ENCODE results near the gene NQO1.

Gene NQO1

GRCh38 chr16:69703638-69704037 is 22.7 kb downstream of the NQO1 start:
- no peak for DNase-seq

DNA sequence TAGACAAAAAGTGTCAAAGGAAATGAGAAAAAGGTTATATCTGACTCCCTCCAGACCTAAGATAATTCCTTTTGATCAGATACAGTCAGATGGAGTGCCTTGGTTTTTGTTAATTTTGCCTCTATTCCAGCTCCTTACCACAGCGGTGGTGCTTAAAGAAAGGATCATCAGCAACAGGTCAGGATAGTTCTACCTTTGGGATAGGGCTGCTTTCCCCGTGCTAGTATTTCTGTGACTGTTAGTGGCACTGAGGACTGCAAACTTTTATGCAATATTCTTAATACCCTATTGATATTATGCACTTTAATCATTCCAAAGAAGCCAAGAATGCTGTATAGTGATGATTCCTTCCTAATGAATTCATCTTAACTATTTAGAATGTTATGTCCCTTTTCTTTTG is 24.5 kb downstream of the NQO1 start:
- DNase-seq: no peak

DNA sequence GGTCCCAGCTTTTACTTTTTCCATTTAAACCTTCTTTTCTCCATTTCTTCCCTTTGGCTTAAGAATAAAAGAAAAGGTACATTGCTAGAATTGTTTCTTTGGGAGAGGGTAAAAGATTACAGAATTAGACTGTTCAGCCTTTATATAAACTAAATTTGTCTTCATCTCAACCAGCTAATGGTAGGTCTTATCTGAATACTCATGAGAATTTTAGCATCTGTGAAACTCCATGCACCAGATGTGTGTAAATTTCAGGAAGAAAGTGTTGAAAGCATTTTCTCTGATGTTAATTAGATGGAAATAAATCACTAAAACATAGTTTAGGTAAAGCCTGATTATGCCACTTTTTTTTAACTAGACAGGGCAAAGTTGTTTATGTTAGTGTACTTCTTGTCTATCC is 24.9 kb downstream of the NQO1 start:
- no peak for DNase-seq

- no peak for DNase-seq
Observed at GRCh38 chr16:69699915-69700314, 26.4 kb downstream of the NQO1 start.

GRCh38 chr16:69698404-69698803 is 28.0 kb downstream of the NQO1 start:
- no peak for DNase-seq

DNA sequence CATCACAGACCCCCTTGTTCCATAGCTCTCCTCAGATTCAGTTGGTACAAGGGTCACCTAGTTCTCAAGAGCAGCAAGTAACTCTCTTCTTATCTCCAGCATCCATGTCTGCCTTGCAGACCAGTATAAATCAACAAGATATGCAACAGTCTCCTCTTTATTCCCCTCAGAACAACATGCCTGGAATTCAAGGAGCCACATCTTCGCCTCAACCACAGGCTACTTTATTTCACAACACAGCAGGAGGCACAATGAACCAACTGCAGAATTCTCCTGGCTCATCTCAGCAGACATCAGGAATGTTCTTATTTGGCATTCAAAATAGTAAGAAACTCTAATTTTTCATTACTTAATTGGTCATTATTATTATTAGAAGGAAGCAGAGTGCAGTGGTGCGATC is 32.4 kb downstream of the NQO1 start:
- no peak for DNase-seq

DNA sequence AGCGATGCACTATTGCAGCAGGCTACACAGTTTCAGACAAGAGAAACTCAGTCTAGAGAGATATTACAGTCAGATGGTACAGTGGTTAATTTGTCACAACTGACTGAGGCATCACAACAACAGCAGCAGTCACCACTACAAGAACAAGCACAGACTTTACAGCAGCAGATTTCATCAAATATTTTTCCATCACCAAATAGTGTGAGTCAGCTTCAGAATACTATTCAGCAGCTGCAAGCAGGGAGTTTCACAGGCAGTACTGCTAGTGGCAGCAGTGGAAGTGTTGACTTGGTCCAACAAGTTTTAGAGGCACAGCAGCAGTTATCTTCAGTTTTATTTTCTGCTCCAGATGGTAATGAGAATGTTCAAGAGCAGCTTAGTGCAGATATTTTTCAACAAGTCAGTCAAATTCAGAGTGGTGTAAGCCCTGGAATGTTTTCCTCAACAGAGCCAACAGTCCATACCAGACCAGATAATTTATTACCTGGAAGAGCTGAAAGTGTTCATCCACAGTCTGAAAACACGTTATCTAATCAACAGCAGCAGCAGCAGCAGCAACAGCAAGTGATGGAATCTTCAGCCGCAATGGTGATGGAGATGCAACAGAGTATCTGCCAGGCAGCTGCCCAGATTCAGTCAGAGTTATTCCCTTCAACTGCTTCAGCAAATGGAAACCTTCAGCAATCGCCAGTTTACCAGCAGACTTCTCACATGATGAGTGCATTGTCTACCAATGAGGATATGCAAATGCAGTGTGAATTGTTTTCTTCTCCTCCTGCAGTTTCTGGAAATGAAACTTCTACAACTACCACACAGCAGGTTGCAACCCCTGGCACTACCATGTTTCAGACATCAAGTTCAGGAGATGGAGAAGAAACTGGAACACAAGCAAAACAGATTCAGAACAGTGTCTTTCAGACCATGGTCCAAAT is 34.1 kb downstream of the NQO1 start:
- no peak for DNase-seq

GRCh38 chr16:69688589-69688988 is 37.8 kb downstream of the NQO1 start:
- DNase-seq: no peak

DNA sequence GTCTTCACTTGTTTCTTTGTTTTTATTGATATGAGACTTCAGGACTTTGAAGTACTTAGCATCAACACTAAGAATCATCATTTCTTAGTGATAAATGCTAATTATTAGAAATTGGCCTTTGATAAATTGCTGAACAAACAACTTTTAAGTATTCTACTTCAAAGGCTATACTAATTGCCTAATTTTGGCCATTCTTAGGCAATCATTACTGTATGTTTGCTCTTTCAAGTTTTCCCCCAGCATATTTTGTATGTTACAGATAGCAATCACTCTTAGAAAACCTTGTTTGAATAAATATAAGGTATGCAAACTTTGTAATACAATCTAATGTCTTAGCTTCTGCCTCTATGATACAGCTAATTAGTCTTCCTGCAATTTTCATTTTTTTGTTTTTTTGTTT is 46.0 kb downstream of the NQO1 start:
- no peak for DNase-seq

- no peak for DNase-seq
Observed at GRCh38 chr16:69672998-69673713, 53.2 kb downstream of the NQO1 start.

GRCh38 chr16:69672315-69672997 is 53.9 kb downstream of the NQO1 start:
- no peak for DNase-seq

GRCh38 chr16:69669577-69669976 is 56.8 kb downstream of the NQO1 start:
- no peak for DNase-seq

DNA sequence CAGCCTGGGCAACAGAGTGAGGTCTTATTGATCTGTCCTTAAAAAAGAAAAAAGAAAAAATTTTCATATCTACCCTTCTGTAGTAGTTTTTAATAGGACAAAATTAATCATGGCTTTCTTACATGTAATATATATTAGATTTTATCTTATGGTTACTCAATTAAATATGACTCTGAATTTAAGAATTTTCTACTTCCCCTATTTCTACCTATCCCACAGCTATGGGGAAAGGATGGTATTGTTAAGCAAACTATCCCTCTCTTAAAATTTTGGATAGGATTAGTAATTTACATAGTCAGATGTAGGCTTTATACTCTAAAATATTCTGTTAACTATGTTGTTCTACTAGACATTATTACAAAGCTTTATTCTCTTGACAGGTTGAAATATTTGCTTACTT is 62.5 kb downstream of the NQO1 start:
- no peak for DNase-seq

DNA sequence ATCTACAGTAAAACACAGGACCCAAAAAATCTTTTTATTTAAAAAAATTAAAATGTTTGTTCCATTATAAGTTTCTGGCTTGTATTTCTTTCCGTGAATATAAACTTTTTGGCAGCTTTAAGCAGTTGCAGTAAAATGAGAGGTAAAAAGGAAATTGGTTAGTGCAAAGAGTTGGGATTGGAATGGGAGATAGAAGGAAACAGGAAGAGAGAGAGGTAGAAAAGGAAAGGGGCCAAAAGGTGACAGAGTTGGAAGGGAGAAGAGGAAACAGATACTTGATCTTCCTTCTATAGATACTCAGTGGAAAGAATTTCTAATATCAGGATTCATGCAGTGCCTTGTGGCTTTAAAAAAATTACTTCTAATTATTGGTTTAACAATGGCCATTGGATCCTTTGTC is 63.5 kb downstream of the NQO1 start:
- no peak for DNase-seq

DNA sequence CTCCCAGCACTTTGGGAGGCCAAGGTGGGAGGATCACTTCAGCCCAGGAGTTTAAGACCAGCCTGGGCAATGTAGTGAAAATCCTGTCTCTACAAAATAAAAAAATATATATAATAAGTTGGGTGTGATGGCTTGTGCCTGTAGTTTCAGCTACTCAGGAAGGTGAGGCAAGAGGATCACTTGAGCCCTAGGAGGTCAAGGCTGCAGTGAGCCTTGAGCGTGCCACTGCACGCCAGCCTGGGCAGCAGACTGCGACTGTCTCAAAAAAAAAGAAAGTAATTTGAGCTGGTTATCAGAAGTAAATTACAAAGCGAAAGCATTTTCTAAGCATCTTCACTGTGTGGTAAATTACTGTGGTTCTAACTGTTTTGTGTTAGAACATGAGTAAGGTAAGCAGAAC is 66.2 kb downstream of the NQO1 start:
- no peak for DNase-seq

Data from Kasumi-1 (cell line).